Psoas muscle (tissue), 8 donors: ENCODE measurements around the gene PTBP1. TPM values are rescaled to one million over a fixed set of nuclear protein-coding genes. Genes with fewer than 3 reads are reported as not detected.

Experiments
- ATAC-seq, 4 donors: fragments of 200-7000 bp; cut with Tn5 transposase; one replicate each; pipeline ENCODE4 v1.9.1; 2020; ENCODE audit warnings: moderate library complexity in 3 of 4, mild to moderate bottlenecking in 2 of 4
- DNase-seq, 2 donors: peaks; one replicate each; pipeline ENCODE4 v3.0.0-alpha.2; 2020
- H3K27ac ChIP-seq: fragments of 200-600 bp; one replicate; pipeline ENCODE4 v1.8.0; 2022
- H3K27me3 ChIP-seq, 3 donors: fragments of 200-600 bp in 1 of 3; one replicate each; pipeline versions ENCODE4 v1.6.1 to v1.8.0; 2013 to 2022; ENCODE audit warnings: low read length in 2 of 3, mild to moderate bottlenecking in 2 of 3, moderate library complexity in 1 of 3; ENCODE audit not compliant: insufficient read depth in 3 of 3
- H3K36me3 ChIP-seq, 2 donors: fragments of 200-600 bp in 1 of 2; one replicate each; pipeline versions ENCODE4 v1.6.1 to v1.8.0; 2013 to 2022; ENCODE audit warnings: low read depth in 1 of 2, mild to moderate bottlenecking in 1 of 2, moderate library complexity in 1 of 2; ENCODE audit not compliant: insufficient read depth in 1 of 2
- H3K4me1 ChIP-seq: fragments of 200-600 bp; one replicate; pipeline ENCODE4 v1.8.0; 2022
- H3K4me3 ChIP-seq: fragments of 200-600 bp; one replicate; pipeline ENCODE4 v1.8.0; 2022; ENCODE audit warnings: mild to moderate bottlenecking
- H3K9me3 ChIP-seq: fragments of 200-600 bp; one replicate; pipeline ENCODE4 v1.8.0; 2022
- WGBS, 3 donors: extraction: QIAGEN DNeasy Blood & Tissue Kit; methylation state at CpG; one replicate each; pipeline versions ENCODE4 v1.1.6 to v1.1.7; 2013; 5-methylcytosine and 5-hydroxymethylcytosine counted together
- intact Hi-C, 2 donors: fragments of 100-400 bp; cut with DNase I; formaldehyde crosslinking; loops; one replicate each; pipeline versions ENCODE4 v1.11.0 to v1.14.2; 2022
- polyA plus RNA-seq, 3 donors: library from polyadenylated mRNA; stranded (reverse); fragments of 200-250 nt; gene quantifications; one replicate each; pipeline ENCODE4 v1.2.3, GENCODE V29; 2013
- total RNA-seq, 4 donors: library from RNA; stranded (reverse); fragmentation: NEBNext Ultra II Directional in 2 of 4; extraction: Animal tissue kit (Norgen Biotek cat#: 25700) in 2 of 4; gene quantifications; one replicate each; pipeline versions ENCODE4 v1.2.1 to v1.2.4, GENCODE V29; 2021 to 2023
- TF ChIP-seq, protein P1 (sequence below): fragments of 200-600 bp; IDR thresholded peaks from one replicate; pipeline ENCODE4 v1.8.0; 2022; ENCODE audit warnings: antibody characterized with exemption
- donor health status: healthy with polysubstance abuse.
- donor health status: DM: no; HTN: no; CAD: no; lungs with moderate emphysema.
- donor health status: Bipolar disorder and iron deficiency.
- donor health status: healthy.
- donor health status: DM: yes; HTN: yes; CAD: no.
- donor health status: DM: no; HTN: no; CAD: no.
- donor health status: DM: no; HTN: no; CAD: no.
- donor health status: DM: yes; HTN: yes; CAD: no.

The PTBP1 gene
- total and polyA plus RNA-seq, 7 donors = 24.2 to 69.4 (median 36.5) TPM

- ATAC-seq (no peak), DNase-seq (no peak)
- Histone ChIP-seq H3K9me3 (no peaks in the 10 kb centered on the region), H3K36me3 (peaks cover 24 to 90% of the 10 kb centered on the region in 2 donors), H3K4me1 (peaks cover 20% of the 10 kb centered on the region), H3K4me3 (no peak overlapping the region), H3K27ac (no peak overlapping the region), H3K27me3 (no peaks in the 10 kb centered on the region)
- TF ChIP-seq, protein P1, sequence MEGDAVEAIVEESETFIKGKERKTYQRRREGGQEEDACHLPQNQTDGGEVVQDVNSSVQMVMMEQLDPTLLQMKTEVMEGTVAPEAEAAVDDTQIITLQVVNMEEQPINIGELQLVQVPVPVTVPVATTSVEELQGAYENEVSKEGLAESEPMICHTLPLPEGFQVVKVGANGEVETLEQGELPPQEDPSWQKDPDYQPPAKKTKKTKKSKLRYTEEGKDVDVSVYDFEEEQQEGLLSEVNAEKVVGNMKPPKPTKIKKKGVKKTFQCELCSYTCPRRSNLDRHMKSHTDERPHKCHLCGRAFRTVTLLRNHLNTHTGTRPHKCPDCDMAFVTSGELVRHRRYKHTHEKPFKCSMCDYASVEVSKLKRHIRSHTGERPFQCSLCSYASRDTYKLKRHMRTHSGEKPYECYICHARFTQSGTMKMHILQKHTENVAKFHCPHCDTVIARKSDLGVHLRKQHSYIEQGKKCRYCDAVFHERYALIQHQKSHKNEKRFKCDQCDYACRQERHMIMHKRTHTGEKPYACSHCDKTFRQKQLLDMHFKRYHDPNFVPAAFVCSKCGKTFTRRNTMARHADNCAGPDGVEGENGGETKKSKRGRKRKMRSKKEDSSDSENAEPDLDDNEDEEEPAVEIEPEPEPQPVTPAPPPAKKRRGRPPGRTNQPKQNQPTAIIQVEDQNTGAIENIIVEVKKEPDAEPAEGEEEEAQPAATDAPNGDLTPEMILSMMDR = no peak
- WGBS, 3 donors = 73 to 82% (median 76%) methylated on average over 34 of the region's 34 CpGs
- intact Hi-C loops = no loop called here
Measured at GRCh38 chr19:806815-807421, 9.7 kb downstream of the PTBP1 start.

DNA sequence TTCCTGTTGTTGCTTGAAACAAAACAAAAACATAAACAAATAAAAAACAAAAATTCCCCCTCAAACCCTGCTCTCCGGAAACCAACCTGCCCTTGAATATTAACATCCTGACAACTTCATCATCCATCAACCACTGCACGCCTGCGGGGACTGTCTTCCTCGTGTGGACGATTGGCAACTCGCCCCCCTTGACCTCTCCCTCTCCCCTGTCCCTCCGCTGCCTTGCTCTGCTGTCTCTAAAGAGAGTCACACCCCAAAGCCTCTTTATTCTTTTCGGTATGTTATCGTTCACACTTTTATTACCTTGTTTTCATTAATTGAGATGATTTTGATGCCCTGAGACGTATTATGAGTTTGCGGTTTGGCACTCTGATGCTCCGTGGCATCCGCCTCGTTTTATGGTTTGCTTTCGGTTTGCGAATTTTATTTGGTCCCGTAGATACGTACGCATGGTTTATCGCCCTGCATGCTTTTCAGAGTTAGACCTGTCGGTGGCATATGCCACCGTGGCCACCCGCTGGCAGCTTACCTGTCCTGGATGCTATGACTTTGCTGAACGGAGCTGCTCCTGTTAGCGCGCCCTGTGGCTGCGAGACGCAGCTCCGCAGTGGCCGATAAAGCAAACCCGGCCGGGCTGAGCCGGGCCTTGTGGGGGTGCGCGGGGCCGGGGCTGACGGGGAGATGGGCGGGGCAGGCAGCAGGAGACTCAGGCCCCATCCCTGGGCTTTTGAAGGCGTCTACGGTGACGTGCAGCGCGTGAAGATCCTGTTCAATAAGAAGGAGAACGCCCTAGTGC is 10.6 kb downstream of the PTBP1 start:
- 89 to 91% (median 89%) methylated on average over 38 to 44 of the region's 44 CpGs for whole genome bisulfite sequencing, 3 donors
- ATAC-seq = no peak

DNA sequence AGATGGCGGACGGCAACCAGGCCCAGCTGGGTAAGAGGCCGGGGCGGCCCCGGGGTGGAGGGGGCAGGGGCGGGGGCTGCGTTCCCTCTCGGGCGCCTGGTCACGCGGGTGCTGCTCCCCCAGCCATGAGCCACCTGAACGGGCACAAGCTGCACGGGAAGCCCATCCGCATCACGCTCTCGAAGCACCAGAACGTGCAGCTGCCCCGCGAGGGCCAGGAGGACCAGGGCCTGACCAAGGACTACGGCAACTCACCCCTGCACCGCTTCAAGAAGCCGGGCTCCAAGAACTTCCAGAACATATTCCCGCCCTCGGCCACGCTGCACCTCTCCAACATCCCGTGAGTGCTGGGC is 11.1 kb downstream of the PTBP1 start:
- TF ChIP-seq, protein P1 = no peak
- WGBS, 3 donors = 90 to 93% (median 90%) methylated on average over 25 to 26 of the region's 26 CpGs
- no peak for DNase-seq
- no peaks in the 10 kb centered on the region for H3K27me3 ChIP-seq
- no peak for ATAC-seq
- H3K9me3 ChIP-seq = no peaks in the 10 kb centered on the region
- intact Hi-C loops = no loop called here
- H3K4me1 ChIP-seq = peaks cover 5% of the 10 kb centered on the region
- H3K36me3 ChIP-seq = peaks cover 21 to 97% of the 10 kb centered on the region in 2 donors
- H3K27ac ChIP-seq = no peak overlapping the region
- no peak overlapping the region for H3K4me3 ChIP-seq

More for the DNA sequence above, 10.6 kb downstream of the PTBP1 start:
- Histone ChIP-seq H3K9me3 (no peaks in the 10 kb centered on the region), H3K4me3 (no peak overlapping the region), H3K36me3 (peaks cover 24 to 96% of the 10 kb centered on the region in 2 donors), H3K27ac (no peak overlapping the region), H3K4me1 (peaks cover 11% of the 10 kb centered on the region), H3K27me3 (no peaks in the 10 kb centered on the region)
- DNase-seq = no peak
- intact Hi-C loops = no loop called here
- TF ChIP-seq, protein P1 = no peak

DNA sequence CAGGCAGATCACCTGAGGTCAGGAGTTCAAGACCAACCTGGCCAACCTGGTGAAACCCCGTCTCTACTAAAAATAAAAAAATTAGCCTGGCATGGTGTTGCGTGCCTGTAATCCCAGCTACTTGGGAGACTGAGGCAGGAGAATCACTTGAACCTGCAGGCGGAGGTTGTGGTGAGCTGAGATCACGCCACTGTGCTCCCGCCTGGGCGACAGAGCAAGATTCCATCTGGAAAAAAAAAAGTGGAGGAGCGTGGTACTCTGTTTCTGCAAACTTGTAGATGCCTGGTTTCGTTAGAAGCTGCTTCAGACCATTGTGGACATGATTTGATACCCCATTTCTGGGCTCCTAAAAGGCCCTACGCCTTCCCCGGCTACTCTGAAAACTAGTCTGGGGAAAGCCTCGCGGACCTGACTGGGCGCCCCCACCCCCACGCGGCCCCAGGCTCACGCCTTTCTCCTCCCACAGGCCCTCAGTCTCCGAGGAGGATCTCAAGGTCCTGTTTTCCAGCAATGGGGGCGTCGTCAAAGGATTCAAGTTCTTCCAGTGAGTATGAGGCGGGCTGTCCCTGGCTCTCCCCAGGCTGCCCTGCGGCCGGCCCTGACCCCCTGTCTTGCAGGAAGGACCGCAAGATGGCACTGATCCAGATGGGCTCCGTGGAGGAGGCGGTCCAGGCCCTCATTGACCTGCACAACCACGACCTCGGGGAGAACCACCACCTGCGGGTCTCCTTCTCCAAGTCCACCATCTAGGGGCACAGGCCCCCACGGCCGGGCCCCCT is 13.0 kb downstream of the PTBP1 start:
- ATAC-seq (no peak), DNase-seq (no peak)
- TF ChIP-seq, protein P1 = no peak
- Histone ChIP-seq H3K4me1 (peaks cover 5% of the 10 kb centered on the region), H3K36me3 (peaks cover 16 to 78% of the 10 kb centered on the region in 2 donors), H3K9me3 (no peaks in the 10 kb centered on the region), H3K27me3 (no peaks in the 10 kb centered on the region), H3K27ac (no peak overlapping the region), H3K4me3 (no peak overlapping the region)
- 83 to 84% (median 83%) methylated on average over 30 of the region's 30 CpGs for WGBS, 3 donors
- intact Hi-C loops = no loop called here
